Stimulated activated CD4-positive, alpha-beta T cell treated with anti-CD3 and anti-CD28 coated beads, Interleukin-15, amount 100 ng/mL, for 24 hours (primary cell): ENCODE measurements around the gene CALML6.
"Not testable (repeated sequence)": the region's sequence is repeated elsewhere in the genome, so short reads cannot be mapped to it uniquely, and the experiment has no call there.

Source experiments
- DNase-seq: peaks from one replicate; pipeline ENCODE4 v3.0.0-alpha.2; 2020

The CALML6 gene

DNA sequence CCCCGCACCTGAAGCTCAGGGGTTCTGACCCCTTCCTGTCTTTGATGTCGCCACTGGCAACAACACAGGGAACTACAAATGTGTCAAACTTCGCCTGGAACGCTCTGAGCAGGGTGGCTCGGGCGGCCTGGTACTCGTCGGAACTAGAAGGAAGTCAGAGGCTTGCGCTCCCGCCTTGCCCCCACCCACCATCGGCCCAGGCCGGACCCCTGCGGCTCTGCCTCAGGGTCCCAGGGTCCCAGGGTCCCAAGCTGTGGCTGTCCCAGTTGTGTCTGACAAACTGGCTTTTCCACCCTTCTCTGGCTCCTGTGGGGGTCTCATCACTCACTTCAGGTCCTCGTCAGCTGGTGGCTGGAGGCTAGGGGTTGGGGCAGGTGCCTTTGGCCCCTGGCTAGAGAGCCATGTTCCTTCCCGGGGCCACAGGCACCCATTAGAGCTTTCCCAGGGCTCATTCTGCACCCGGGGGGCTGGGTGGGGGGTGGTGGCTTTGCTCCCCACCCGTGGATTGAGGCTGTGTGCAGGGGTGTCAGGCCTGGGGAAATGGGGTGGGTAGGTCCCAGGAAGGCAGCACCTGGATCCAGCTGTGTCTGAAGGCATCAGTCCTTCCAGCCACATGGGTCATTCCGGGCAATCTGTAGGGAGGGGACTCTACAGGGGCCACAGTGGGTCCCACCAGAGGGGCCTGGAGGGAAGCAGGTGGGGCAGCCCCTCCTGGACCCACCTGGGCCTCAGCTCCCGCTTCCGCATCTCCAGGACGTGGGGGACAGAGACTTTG lies 12.0 kb downstream of the CALML6 start:
- DNase-seq, result no peak

DNA sequence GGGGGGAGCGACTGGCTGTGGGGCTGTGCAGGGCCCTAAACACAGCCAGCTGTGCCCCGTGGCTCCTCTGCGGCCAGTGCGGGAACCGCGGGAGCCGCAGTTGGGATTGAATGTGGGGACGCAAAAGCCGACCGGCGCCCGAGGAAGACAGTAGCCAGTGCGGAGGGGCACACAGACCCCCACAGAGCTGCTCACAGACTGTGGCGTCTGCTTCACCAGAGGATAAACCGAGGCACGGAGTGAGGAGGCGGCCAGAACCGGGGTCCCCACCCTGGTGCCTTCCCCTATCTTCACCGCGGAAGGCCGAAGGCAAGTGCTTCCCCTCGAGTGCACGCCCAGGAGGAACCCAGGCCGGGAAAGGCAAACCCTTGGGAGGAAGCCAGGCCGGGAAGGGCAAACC lies 12.7 kb downstream of the CALML6 start:
- DNase-seq, result no peak

DNA sequence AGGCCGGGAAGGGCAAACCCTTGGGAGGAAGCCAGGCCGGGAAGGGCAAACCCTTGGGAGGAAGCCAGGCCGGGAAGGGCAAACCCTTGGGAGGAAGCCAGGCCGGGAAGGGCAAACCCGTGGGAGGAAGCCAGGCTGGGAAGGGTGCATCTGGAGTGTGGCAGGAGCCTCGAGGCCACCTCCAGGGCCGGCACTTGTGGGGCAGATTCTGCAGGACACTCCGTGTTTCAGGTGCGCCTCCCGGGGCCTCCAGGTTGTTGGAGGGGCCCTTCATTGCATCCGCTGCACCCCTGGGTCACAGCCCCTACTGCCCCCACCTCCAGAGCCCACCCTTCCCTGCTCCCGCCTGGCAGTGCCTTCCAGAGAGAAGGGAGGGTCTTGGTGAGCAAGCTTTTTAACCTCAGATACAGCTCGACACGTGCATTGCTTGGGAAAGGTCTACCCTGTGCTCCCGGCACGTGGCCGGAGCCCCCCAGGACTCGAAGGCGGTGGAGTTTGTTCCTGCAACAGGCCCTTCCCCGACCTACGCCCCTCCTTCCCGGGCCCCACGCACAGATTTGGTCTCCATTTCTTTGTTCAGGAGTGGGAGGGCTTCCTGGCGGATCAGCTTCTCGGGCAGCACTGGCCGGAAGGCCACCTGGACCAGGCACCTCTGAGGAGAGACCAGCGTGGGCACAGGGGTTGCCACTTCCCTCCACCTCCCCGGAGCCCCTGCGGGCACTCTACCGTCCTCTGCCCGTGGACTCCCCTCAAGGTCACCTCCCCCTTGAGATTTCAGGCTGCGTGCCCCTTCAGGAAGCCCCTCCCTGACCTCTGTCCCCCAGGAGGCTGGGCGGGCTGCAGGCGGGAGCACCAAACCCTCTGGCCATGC lies 13.4 kb downstream of the CALML6 start:
- DNase-seq, result no peak

DNA sequence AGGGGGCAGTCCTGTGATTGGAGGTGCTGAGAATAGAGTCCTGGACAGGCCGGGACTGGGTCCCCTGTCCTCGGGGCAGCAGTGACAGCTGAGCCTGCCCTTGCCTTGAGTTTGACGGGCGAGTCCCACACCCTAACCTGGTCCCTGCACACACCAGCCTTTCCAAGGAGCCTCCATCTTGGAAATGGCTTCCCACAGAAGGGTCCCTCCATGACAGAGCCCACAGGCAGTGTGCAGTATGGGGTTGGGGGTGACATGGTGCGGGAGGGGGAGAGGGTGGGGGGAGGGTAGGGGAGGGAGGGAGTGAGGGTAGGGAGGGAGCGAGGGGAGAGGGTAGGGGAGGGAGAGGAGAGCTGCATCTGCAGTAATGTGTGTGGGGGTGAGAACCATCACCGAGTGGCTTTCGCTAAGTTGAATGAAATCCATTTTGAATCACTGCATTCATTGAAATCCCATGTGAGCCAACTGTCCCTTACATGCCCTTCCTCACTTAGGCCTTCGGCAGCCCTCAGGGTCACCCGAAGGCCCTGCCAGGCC lies 14.1 kb downstream of the CALML6 start:
- no peak for DNase-seq

DNA sequence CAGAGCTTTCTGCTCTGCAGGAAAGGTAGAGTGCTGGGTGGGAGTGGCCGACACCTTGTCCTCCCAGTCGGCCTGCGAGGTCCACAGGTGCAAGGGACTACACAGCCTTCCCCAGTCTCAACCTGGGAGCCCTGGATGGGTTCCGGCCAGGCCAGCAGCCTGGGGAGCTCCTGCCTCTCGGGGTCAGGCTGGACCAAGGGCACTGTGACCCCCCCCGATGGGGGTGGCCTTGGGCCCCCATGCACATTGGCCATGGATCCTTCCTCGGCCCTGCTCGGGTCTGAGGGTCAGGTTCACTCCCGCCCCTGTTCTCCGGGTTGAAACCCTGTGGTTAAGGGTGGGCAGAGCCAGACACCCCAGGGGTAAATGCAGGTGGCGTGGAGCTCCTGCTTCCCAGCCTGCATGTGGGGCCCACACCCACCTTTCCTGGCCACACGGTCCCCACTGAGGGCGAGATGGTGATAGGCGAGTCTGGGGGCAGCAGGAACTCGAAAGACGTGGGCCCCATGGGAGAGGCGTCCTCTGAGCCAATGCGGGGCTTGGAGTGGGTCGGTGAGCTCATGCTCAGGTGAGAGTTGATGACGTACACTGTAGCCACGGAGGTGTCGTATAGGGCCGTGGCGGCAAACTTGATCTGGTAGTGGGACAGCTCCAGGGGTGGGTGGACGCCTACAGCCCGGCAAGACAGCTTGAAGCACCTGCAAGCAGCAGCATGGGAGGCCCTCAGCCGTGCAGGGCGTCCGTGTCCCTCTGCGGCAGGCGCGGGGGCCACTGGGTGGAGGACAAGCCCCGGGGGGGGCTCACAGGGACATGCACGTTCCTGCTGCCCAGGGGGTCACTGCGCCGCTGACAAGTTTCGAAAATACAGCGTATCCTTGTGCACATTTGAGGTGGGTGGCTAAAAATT lies 14.8 kb downstream of the CALML6 start:
- DNase-seq, result no peak

GRCh38 chr1:1934848-1935247 lies 19.8 kb downstream of the CALML6 start:
- DNase-seq, result not testable (repeated sequence)

GRCh38 chr1:1937061-1937460 lies 22.0 kb downstream of the CALML6 start:
- DNase-seq, result no peak

GRCh38 chr1:1937549-1938275 lies 22.7 kb downstream of the CALML6 start:
- DNase-seq, result no peak

DNA sequence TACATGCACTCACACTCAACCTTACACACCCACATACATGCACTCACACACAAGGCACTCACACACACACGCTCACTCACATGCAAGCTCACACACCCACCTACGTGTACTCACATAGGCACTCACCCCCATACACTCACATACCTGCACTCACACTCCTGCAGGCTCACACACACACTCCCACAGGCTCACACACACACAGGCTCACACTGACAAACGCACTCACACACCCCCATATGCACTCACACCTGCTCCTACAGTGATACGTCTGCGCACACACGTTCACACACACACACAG lies 23.2 kb downstream of the CALML6 start:
- no peak for DNase-seq

- no peak for DNase-seq
Measured at GRCh38 chr1:1938613-1939295, 23.7 kb downstream of the CALML6 start.

GRCh38 chr1:1939296-1940122 lies 24.4 kb downstream of the CALML6 start:
- no peak for DNase-seq

GRCh38 chr1:1940123-1940425 lies 25.0 kb downstream of the CALML6 start:
- DNase-seq, result no peak

- no peak for DNase-seq
Measured at GRCh38 chr1:1941211-1941841, 26.3 kb downstream of the CALML6 start.

GRCh38 chr1:1941868-1942752 lies 27.1 kb downstream of the CALML6 start:
- DNase-seq, result no peak

DNA sequence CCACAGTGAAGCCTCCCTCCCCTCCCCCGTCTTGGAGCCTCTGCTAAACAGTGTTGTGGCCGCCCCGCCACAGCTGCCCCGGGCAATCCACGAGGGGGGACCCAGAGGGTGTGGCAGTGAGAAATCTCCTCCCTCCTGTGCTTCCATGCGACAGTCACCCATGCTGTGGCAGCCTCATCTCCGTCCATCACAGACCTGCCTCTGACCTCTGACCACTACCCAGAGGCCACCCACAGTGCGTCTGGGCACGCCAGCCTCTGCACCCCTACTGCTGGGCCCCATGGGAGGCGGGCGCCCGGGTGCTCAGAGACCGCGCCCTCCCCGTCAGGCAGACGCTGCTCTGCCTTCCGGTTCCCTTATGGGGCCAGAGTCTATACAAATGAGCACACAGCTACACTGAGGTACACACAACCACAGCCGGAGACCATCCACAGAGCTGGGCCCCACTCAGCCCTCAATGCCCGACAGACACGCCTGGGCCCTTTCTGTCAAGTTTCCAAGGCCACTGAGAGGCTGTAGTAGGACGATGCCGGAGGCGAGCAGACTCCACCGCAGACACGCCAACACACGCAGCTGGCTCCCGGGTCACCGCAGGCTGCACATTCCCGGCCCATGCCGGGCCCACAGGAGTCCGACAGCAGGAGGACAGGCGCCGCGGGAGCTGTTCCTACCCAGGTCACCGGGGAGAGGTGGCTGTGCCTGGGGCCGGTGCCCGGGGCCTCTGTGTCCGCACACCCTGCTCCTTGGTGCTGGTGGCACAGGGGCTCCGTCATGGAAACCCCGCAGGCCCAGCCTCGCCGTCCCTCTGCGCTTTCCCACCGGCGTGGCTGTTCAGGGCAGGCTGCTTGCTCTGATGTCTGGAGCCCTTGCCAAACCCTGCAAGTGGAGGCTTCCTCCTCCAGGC lies 27.9 kb downstream of the CALML6 start:
- no peak for DNase-seq

DNA sequence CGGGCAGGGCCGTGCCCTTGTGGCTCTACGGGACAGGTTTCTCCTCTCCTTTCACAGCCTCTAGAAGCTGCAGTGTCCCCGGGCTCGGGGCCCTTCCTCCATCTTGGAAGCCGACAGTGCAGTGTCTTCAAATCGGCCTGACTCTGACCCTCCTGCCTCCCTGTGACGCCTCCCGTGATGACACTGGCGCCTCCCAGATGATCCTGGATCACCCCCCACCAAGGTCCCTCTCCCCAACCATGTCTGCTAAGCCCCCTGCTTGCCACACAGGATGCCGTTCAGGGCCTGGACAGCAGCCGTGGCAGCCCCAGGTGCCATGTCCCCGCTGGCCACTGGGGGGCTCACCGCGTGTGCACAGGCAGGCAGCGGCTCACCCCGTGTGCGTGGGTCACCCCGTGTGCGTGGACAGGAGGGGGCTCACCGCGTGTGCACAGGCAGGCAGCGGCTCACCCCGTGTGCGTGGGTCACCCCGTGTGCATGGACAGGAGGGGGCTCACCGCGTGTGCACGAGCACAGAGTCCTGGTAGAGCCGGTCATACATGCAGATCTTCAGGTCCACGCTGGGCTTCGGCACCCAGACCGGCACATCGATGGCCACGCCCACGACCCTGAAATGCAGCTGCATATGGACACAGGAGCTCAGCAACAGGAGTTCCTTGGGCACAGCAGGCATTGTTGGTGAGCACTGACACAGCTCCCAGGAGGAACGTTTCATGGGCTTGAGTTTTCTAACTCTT lies 28.9 kb downstream of the CALML6 start:
- DNase-seq, result peak; percentile 74

DNA sequence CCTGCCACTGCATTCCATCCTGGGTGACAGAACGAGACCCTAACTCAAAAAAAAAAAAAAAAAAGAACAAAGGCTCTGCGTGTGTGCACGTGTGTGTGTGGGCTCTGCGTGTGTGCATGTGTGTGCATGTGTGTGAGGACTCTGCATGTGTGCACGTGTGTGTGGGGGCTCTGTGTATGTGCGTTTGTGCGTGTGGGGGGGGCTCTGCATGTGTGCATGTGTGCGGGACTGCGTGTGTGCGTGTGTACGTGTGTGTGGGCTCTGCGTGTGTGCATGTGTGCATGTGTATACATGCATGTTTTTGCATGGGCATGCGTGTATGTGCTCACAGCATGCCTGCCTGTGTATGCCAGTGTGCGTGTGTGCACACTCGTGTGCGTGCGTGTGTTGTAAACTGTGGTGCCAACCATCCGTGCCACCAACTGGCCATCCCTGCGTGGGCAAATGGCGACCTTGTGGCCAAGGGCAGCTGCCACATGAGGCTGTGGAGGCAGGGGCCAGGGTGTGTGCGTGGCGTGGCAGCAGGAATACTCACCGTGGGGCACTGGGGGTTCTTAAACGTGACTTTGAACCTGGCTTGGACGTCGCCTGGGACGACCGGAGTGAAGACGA lies 30.8 kb downstream of the CALML6 start:
- no peak for DNase-seq
